Panc1 (cell line): Measurements from ENCODE around the gene LHX2.

Source experiments
- POLR2AphosphoS5 ChIP-seq: IDR thresholded peaks from 2 replicates; pipeline ENCODE4 v1.6.1; 2012; ENCODE audit warnings: mild to moderate bottlenecking, low read depth, low read length, moderate library complexity
- SIN3A ChIP-seq: IDR thresholded peaks from 2 replicates; pipeline ENCODE4 v1.6.1; 2012; ENCODE audit warnings: low read depth, mild to moderate bottlenecking, low read length, moderate library complexity, borderline replicate concordance; ENCODE audit not compliant: insufficient read depth

DNA sequence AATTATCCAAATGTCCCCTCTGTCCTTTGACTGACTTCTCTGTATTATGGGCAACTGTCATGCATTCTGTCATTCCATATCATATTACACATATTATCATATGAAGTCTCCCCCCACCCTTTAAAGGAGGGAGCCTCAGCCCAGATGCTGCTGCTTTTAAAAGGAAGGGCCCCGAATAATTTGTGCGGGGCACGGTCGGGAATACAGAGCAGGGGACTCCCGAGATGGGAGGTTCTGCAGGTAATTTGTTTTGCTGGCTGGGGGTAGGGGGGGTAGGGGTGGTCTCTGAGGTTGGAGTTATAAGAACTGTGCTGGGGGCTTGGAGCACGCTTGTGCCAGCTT, 10.1 kb upstream of the LHX2 start:
- no peak for TF ChIP-seq POLR2AphosphoS5
- TF ChIP-seq SIN3A, result no peak
